ENCODE measurements around the gene AQR. TPM values are rescaled to one million over a fixed set of nuclear protein-coding genes. Genes with fewer than 3 reads are reported as not detected.

Gene AQR
- total and polyA plus RNA-seq, 8 donors, result 26.1 to 49.0 (median 43.2) TPM

- no peak overlapping the region for H3K4me3 ChIP-seq
- TF ChIP-seq, protein P1, sequence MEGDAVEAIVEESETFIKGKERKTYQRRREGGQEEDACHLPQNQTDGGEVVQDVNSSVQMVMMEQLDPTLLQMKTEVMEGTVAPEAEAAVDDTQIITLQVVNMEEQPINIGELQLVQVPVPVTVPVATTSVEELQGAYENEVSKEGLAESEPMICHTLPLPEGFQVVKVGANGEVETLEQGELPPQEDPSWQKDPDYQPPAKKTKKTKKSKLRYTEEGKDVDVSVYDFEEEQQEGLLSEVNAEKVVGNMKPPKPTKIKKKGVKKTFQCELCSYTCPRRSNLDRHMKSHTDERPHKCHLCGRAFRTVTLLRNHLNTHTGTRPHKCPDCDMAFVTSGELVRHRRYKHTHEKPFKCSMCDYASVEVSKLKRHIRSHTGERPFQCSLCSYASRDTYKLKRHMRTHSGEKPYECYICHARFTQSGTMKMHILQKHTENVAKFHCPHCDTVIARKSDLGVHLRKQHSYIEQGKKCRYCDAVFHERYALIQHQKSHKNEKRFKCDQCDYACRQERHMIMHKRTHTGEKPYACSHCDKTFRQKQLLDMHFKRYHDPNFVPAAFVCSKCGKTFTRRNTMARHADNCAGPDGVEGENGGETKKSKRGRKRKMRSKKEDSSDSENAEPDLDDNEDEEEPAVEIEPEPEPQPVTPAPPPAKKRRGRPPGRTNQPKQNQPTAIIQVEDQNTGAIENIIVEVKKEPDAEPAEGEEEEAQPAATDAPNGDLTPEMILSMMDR (IDR thresholded peaks at IDR 0.05), result no peak
- no peak overlapping the region for H3K27ac ChIP-seq
- H3K27me3 ChIP-seq, result no peaks in the 10 kb centered on the region
- intact Hi-C loops (cut with DNase I), result no loop called here
- DNase-seq (no peak), ATAC-seq (no peak)
- no peaks in the 10 kb centered on the region for H3K36me3 ChIP-seq
- H3K9me3 ChIP-seq, result no peaks in the 10 kb centered on the region
- no peaks in the 10 kb centered on the region for H3K4me1 ChIP-seq
These were observed 36.4 kb upstream of the AQR start for GRCh38 chr15:35005933-35006332.

GRCh38 chr15:35003928-35004327 lies 34.4 kb upstream of the AQR start:
- TF ChIP-seq, protein P1 (IDR thresholded peaks at IDR 0.05), result no peak
- Histone ChIP-seq H3K4me1 (no peaks in the 10 kb centered on the region), H3K9me3 (no peaks in the 10 kb centered on the region), H3K4me3 (no peak overlapping the region), H3K27ac (no peak overlapping the region), H3K36me3 (no peaks in the 10 kb centered on the region), H3K27me3 (no peaks in the 10 kb centered on the region)
- DNase-seq (no peak), ATAC-seq (no peak)
- intact Hi-C loops (cut with DNase I), result no loop called here

- no peaks in the 10 kb centered on the region for H3K4me1 ChIP-seq
- H3K27ac ChIP-seq, result peak overlapping the region in 1 of 2 donors; percentile 37
- TF ChIP-seq, protein P1 (IDR thresholded peaks at IDR 0.05), result no peak
- no peaks in the 10 kb centered on the region for H3K36me3 ChIP-seq
- H3K9me3 ChIP-seq, result no peaks in the 10 kb centered on the region
- no peaks in the 10 kb centered on the region for H3K27me3 ChIP-seq
- no peak overlapping the region for H3K4me3 ChIP-seq
- intact Hi-C loops (cut with DNase I), result no loop called here
- ATAC-seq, result no peak
- DNase-seq, result no peak
These were observed 31.0 kb upstream of the AQR start for GRCh38 chr15:35000511-35000910.

- intact Hi-C loops (cut with DNase I), result no loop called here
- ATAC-seq (no peak), DNase-seq (no peak)
- H3K4me1 ChIP-seq, result no peaks in the 10 kb centered on the region
- no peaks in the 10 kb centered on the region for H3K27me3 ChIP-seq
- H3K9me3 ChIP-seq, result no peaks in the 10 kb centered on the region
- no peaks in the 10 kb centered on the region for H3K36me3 ChIP-seq
- TF ChIP-seq, protein P1 (IDR thresholded peaks at IDR 0.05), result no peak
- no peak overlapping the region for H3K27ac ChIP-seq
- H3K4me3 ChIP-seq, result no peak overlapping the region
These were observed 30.4 kb upstream of the AQR start for GRCh38 chr15:34999906-35000305.

DNA sequence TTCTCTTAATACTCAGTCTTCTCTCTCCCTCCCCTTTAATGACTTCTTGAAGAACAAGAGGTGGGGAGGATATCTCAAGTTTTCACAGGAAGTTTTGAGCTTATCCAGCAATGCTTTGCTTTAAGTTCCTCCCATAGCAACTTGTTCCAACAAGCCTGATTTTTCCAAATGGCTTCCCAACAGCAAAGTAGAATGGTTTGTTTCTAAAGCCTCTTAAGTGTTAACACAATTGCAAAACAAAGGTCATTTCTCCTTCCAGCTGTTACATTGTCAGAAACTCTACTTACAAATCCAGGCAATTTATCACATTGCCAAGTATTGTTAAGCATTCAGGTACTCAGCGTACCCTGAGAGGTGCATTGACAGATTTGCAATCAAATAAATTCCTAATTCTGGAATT lies 25.4 kb upstream of the AQR start:
- intact Hi-C loops (cut with DNase I), result no loop called here
- DNase-seq (no peak), ATAC-seq (no peak)
- Histone ChIP-seq H3K27ac (no peak overlapping the region), H3K27me3 (no peaks in the 10 kb centered on the region), H3K4me3 (no peak overlapping the region), H3K4me1 (no peaks in the 10 kb centered on the region), H3K9me3 (no peaks in the 10 kb centered on the region), H3K36me3 (no peaks in the 10 kb centered on the region)
- TF ChIP-seq, protein P1 (IDR thresholded peaks at IDR 0.05), result no peak

Measured in left lung (tissue), 10 donors.